CD4-positive, alpha-beta T cell treated with Interleukin-6 for 4 hours (primary cell): Measurements from ENCODE around the gene NUTM2G.
"Not testable (repeated sequence)": the region's sequence is repeated elsewhere in the genome, so short reads cannot be mapped to it uniquely, and the experiment has no call there.

Experiments
- DNase-seq: peaks from one replicate; pipeline ENCODE4 v3.0.0-alpha.2; 2020; ENCODE audit warnings: mixed read lengths

The NUTM2G gene, protein sequence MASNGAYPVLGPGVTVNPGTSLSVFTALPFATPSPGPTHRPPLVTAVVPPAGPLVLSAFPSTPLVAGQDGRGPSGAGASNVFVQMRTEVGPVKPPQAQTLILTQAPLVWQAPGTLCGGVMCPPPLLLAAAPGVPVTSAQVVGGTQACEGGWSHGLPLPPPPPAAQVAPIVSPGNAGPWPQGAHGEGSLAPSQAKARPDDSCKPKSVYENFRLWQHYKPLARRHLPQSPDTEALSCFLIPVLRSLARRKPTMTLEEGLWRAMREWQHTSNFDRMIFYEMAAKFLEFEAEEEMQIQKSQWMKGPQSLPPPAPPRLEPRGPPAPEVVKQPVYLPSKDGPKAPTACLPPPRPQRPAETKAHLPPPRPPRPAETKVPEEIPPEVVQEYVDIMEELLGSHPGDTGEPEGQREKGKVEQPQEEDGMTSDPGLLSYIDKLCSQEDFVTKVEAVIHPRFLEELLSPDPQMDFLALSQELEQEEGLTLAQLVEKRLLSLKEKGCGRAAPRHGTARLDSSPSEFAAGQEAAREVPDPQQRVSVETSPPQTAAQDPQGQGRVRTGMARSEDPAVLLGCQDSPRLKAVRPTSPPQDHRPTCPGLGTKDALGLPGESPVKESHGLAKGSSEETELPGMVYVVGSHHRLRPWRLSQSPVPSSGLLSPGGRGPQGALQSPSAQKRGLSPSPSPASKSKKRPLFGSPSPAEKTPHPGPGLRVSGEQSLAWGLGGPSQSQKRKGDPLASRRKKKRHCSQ

GRCh38 chr9:96928543-96928942, at the start of gene NUTM2G:
TSS of gene NUTM2G (plus strand) at chr9:96928843. CDS start at chr9:96929025, 182 bp downstream.
- not testable (repeated sequence) for DNase-seq

GRCh38 chr9:96883922-96884321, 44.7 kb upstream of the NUTM2G start:
- DNase-seq: no peak

DNA sequence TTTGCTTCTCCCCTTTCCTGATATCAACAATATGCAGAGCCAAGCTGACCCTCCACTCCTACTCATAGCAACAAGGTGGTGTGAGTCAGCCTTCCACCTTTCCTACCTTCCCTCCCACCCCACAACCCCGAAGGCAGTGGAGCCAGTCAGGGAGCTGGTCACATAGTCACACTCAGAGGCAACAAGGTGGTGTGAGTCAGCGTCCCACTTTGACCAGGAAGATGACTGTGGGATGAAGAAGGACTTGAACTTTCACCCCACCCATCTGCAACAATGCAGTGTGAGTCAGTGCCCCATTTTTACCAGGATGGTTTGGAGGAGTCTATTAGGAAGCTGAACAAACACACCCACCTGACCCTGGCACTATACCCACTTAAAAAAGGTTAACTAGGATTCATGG, 44.2 kb upstream of the NUTM2G start:
- no peak for DNase-seq

DNA sequence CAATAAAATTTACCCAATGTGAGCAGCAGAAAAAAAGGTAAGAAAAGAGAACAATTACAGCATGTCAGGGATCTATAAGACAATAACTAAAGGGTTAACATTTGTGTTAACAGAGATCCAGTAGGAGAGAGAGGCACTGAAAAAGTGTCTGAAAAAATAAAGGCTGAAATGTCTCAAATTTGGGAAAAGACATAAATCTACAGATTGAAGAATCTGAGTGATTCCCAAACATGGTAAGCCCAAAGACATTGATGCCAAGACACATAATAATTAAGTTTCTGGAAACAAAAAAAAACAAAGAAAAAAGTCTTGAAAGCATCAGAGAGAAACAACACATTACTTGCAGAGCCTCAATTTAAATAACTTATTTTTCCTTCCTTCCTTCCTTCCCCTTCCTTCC, 43.2 kb upstream of the NUTM2G start:
- no peak for DNase-seq

DNA sequence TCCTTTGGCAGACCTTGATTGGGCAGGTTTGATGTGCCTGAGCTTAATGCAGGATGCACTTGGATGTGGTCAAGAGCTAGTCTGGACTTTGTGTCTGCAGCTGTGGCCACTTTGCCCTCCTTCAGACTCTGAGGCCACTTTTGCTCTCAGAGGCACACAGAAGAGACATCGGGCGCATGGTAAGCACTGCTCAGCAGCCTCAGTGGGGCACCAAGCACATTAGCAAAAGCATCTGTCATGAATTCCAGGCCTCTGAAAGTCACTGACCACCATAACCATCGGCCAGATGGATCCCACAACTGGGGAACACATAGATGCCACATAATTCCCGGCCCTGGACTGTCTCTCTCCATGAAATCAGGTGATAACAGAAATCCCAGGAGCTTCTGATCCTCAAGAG, 40.1 kb upstream of the NUTM2G start:
- DNase-seq: no peak

DNA sequence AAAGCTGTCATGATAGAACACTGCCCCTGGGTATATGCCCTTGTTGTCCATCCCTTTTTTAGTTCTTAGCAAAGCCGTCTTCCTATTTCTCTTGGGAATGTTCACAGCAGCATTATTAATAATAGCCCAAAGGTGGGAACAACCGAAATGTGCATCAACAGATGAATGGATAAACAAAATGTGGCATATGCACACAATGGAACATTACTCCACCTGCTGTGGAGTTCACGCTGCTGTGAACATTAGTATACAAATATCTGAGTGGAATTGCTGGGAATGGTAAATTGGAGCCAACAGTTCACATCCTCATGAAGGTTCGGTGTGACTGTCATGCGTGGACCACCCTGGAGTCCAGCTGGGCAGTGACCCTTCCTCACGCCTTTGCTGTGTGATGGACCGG, 36.5 kb upstream of the NUTM2G start:
- DNase-seq: no peak

DNA sequence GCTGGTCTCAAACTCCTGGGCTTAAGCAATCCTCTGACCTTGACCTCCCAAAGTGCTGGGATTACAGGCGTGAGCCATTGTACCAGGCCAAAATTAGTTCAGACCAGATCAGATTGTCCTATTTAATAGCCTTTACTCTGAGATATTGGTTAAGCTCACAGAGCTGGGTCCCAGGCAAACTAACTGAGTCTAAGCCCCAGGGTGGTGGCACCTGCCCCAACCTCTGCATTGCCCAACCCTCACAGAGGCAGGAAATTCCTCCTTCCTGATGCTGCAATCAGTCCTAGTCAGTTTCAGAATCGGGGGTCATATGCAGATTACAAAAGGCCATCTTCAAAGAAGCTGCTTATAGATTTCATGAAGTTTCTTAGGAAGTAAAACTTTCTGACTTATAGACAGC, 28.6 kb upstream of the NUTM2G start:
- DNase-seq: not testable (repeated sequence)

DNA sequence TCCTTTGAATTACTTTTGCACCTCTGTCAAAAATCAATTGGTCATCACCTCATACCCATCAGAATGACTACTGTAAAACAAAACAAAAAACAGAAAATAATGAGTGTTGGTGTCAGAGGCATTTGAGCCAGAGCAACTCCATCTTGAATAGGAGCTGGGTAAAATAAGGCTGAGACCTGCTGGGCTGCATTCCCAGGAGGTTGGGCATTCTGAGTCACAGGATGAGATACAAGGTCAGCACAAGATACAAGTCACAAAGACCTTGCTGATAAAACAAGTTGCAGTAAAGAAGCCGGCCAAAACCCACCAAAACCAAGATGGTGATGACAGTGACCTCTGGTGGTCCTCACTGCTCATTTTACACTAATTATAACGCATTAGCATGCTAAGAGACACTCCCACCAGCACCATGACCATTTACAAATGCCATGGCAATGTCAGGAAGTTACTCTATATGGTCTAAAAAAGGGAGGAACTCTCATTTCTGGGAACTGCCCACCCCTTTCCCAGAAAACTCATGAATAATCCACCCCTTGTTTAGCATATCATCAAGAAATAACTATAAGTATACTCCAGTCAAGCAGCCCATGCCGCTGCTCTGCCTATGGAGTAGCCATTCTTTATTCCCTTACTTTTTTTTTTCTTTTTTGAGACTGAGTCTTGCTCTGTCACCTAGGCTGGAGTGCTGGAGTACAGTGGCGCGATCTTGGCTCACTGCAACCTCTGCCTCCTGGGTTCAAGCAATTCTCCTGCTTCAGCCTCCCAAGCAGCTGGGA, 23.5 kb upstream of the NUTM2G start:
- not testable (repeated sequence) for DNase-seq

DNA sequence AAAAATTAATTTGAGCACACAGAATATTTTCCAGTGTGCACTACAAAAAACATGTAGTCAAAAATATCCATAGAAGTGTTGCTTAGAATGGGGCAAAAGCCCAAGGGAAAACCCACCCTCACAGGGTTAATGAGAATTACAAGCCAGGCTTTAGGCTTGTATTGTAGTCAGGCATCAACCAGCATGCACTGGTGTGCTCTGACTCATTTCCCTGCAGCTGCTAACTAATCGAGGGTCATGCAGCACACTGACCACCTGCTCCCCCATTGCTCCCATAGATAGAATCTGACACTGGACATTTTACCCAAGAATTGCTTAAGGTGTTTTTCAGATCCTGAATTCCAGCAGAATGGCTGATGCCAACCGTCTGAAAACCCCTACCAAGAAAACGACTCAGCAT, 20.2 kb upstream of the NUTM2G start:
- DNase-seq: not testable (repeated sequence)

DNA sequence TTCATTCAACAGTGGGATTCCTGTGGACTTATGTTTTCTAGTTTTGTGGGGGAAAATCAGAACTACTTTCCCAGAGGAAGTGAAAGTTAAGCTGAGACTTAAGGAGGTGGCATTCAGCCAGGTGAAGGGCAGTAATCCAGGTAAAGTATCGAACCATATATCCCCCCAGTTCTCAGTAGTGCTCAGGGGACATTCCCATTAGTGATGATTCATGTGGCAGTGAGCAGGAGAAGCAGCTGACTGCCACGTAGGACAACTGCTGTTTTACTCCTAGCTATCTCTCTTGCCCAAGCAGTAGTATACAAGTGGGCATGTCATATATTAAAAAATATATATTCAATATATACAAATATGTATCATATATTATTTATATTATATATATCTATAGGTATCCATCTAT, 13.1 kb upstream of the NUTM2G start:
- DNase-seq: not testable (repeated sequence)

GRCh38 chr9:96916531-96916930, 12.1 kb upstream of the NUTM2G start:
- DNase-seq: not testable (repeated sequence)

DNA sequence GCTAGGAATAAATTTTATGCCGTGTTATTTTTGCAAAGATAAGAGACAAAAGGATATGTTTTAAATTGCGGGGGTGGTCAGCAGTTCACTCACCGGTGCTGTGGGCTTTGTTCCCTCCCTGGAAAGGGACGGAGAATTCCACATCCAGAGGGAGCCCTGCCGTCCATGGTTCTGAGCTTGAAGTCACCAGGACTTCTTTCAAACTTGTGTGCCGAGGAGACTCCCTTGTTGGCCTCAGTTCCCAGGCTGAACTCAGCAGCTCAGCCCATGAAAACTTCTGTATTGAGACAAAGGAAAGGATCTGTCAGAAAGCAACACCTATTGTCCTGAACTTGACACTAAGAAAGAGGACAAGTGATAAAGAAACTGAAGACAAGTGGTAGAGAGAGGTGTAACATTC, 10.1 kb upstream of the NUTM2G start:
- DNase-seq: not testable (repeated sequence)

GRCh38 chr9:96920803-96921202, 7.8 kb upstream of the NUTM2G start:
- DNase-seq: not testable (repeated sequence)

- not testable (repeated sequence) for DNase-seq
Measured at GRCh38 chr9:96925587-96925986, 3.1 kb upstream of the NUTM2G start.

DNA sequence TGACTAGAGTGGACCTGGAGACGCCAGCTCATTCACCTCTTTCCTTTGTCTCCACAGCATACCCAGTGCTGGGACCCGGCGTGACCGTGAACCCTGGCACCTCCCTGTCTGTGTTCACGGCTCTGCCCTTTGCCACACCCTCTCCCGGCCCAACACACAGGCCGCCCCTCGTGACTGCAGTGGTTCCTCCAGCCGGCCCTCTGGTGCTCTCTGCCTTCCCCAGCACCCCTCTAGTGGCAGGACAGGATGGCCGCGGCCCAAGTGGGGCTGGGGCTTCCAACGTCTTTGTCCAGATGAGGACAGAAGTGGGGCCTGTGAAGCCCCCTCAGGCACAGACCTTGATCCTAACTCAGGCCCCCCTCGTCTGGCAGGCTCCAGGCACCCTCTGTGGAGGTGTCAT, 3.0 kb downstream of the NUTM2G start:
- not testable (repeated sequence) for DNase-seq

DNA sequence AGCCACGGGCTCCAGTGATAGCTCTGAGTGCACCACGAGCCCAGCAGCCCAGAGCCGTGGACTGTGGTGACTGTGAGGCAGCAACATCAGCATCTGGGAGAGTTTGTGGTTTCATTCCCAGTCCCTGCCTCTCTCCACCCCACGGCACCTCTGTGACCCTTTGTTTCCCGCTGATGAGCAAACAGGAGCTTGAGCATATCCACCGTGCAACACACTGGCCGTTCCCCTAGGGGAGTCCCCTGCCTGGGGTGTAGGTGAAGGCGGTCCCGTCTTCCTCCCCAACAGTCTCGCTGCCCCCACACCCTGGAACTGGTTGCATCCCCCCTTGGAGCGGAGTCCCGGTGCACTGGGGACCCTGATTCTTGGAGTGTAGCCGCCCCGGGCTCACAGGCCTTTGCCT, 5.5 kb downstream of the NUTM2G start:
- DNase-seq: not testable (repeated sequence)

DNA sequence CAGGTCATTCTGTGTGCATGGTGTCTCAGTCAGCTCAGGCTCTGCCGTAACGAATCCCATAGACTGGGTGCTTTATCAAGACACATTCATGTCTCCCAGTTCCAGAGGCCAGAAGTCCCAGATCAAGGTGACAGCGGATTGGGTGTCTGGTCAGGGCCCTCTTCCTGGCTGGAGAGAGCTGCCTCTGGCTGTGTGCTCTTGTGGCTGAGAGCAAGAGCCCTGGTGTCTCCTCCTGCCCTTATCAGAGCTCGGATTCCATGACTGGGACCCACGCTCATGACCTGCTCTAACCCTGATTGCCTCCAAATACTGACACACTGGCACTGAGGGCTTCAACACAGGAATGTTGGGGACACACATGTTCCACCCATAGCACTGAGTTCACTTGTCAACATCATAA, 6.1 kb downstream of the NUTM2G start:
- DNase-seq: not testable (repeated sequence)

GRCh38 chr9:96935401-96935800, 6.8 kb downstream of the NUTM2G start:
- not testable (repeated sequence) for DNase-seq

GRCh38 chr9:96937442-96937841, 8.8 kb downstream of the NUTM2G start:
- not testable (repeated sequence) for DNase-seq

GRCh38 chr9:96938957-96939665, 10.5 kb downstream of the NUTM2G start:
- not testable (repeated sequence) for DNase-seq

- DNase-seq: not testable (repeated sequence)
Measured at GRCh38 chr9:96940982-96941381, 12.3 kb downstream of the NUTM2G start.

DNA sequence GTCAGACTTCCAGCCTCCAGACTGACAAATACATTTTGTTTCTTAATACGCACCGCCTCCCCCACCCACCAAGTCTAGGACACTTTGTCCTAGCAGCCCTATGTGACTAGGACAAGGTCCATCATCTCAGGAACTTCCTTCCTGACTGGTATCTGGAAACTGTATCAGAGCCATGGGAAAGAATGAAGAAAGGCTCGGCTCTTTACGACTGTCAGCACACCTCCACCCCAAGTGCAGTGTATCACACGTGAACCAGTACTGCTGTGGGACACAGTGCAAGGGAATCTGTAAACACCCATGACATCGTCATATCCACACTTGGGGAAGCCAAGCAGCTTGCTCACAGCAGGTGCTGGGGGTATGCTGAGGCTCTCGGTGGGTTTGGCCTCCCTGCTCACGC, 13.0 kb downstream of the NUTM2G start:
- not testable (repeated sequence) for DNase-seq

GRCh38 chr9:96942181-96942580, 13.5 kb downstream of the NUTM2G start:
- DNase-seq: not testable (repeated sequence)
